Progenitor cell of endocrine pancreas (in vitro differentiated cells): ENCODE results near the gene ZNF3. TPM values are rescaled to one million over a fixed set of nuclear protein-coding genes. Genes with fewer than 3 reads are reported as not detected.
A peak's percentile ranks its signal among the peaks of the same experiment; 100 is the strongest.

Experiments used
- DNase-seq: peaks from one replicate; pipeline ENCODE4 v3.0.0; 2021; ENCODE audit warnings: low spot score; ENCODE audit not compliant: unreplicated experiment
- H3K27ac Mint-ChIP-seq: 2 replicates; pipeline ENCODE4 v1.8.0; 2021; ENCODE audit warnings: mild to moderate bottlenecking, moderate library complexity, mixed read lengths
- H3K27me3 Mint-ChIP-seq: 2 replicates; pipeline ENCODE4 v1.8.0; 2021; ENCODE audit warnings: mixed read lengths
- H3K36me3 Mint-ChIP-seq: 2 replicates; pipeline ENCODE4 v1.8.0; 2022; ENCODE audit warnings: mixed read lengths; ENCODE audit not compliant: insufficient read depth
- H3K4me1 Mint-ChIP-seq: 2 replicates; pipeline ENCODE4 v1.8.0; 2021; ENCODE audit warnings: low read depth, mixed read lengths
- H3K4me3 Mint-ChIP-seq: 2 replicates; pipeline ENCODE4 v1.8.0; 2021; ENCODE audit warnings: low read depth, mild to moderate bottlenecking, moderate library complexity, mixed read lengths
- H3K9me3 Mint-ChIP-seq: 2 replicates; pipeline ENCODE4 v1.8.0; 2021; ENCODE audit warnings: low read depth, mixed read lengths
- CTCF ChIP-seq: fragments of 200-600 bp; sonication (generic); IDR thresholded peaks from one replicate; pipeline ENCODE4 v1.5.0; 2021; ENCODE audit warnings: antibody characterized with exemption, mild to moderate bottlenecking; ENCODE audit not compliant: unreplicated experiment
- total RNA-seq: library from RNA; stranded (reverse); gene quantifications from 2 replicates; pipeline ENCODE4 v1.2.1, GENCODE V29; 2021

ZNF3 gene
- total RNA-seq, 1 donor from 2014 or later = 95.1 TPM

GRCh38 chr7:100100420-100101015 is 19.0 kb upstream of the ZNF3 start:
- peaks cover 28% of the 10 kb centered on the region for H3K4me1 Mint-ChIP-seq
- DNase-seq = peak; percentile 96
- TF ChIP-seq CTCF = no peak
- H3K36me3 Mint-ChIP-seq = peaks cover 39% of the 10 kb centered on the region
- H3K9me3 Mint-ChIP-seq = no peaks in the 10 kb centered on the region
- H3K27ac Mint-ChIP-seq = peak overlapping the region; percentile 97
- no peaks in the 10 kb centered on the region for H3K27me3 Mint-ChIP-seq
- peak overlapping the region; percentile 93 for H3K4me3 Mint-ChIP-seq

- Mint-ChIP-seq H3K27ac (peak overlapping the region; percentile 97), H3K36me3 (peaks cover 43% of the 10 kb centered on the region), H3K4me3 (peak overlapping the region; percentile 93), H3K9me3 (no peaks in the 10 kb centered on the region), H3K4me1 (peaks cover 28% of the 10 kb centered on the region), H3K27me3 (no peaks in the 10 kb centered on the region)
- DNase-seq = no peak
- TF ChIP-seq CTCF = no peak
These were observed 17.9 kb upstream of the ZNF3 start for GRCh38 chr7:100099452-100099851.

GRCh38 chr7:100098913-100099312 is 17.4 kb upstream of the ZNF3 start:
- peaks cover 27% of the 10 kb centered on the region for H3K4me1 Mint-ChIP-seq
- H3K36me3 Mint-ChIP-seq = peaks cover 43% of the 10 kb centered on the region
- DNase-seq = no peak
- H3K4me3 Mint-ChIP-seq = peak overlapping the region; percentile 93
- H3K27ac Mint-ChIP-seq = peak overlapping the region; percentile 97
- H3K27me3 Mint-ChIP-seq = no peaks in the 10 kb centered on the region
- H3K9me3 Mint-ChIP-seq = no peaks in the 10 kb centered on the region
- TF ChIP-seq CTCF = no peak

GRCh38 chr7:100095704-100096103 is 14.2 kb upstream of the ZNF3 start:
- no peak for DNase-seq
- Mint-ChIP-seq H3K27me3 (no peaks in the 10 kb centered on the region), H3K4me1 (peaks cover 24% of the 10 kb centered on the region), H3K9me3 (no peaks in the 10 kb centered on the region), H3K27ac (no peak overlapping the region), H3K36me3 (peaks cover 58% of the 10 kb centered on the region), H3K4me3 (no peak overlapping the region)
- no peak for TF ChIP-seq CTCF

GRCh38 chr7:100095289-100095688 is 13.8 kb upstream of the ZNF3 start:
- peaks cover 24% of the 10 kb centered on the region for H3K4me1 Mint-ChIP-seq
- TF ChIP-seq CTCF = no peak
- no peak overlapping the region for H3K27ac Mint-ChIP-seq
- no peak for DNase-seq
- H3K36me3 Mint-ChIP-seq = peaks cover 58% of the 10 kb centered on the region
- no peaks in the 10 kb centered on the region for H3K9me3 Mint-ChIP-seq
- no peaks in the 10 kb centered on the region for H3K27me3 Mint-ChIP-seq
- no peak overlapping the region for H3K4me3 Mint-ChIP-seq
